SKM-1 treated with dmso at 0.1 percent for 144 hours (cell line): Measurements from ENCODE around the gene MROH9.

Experiments
- DNase-seq: peaks from one replicate; lab custom pipeline; 2025; ENCODE audit not compliant: unreplicated experiment; lab: John Stamatoyannopoulos, UW

The MROH9 gene

DNA sequence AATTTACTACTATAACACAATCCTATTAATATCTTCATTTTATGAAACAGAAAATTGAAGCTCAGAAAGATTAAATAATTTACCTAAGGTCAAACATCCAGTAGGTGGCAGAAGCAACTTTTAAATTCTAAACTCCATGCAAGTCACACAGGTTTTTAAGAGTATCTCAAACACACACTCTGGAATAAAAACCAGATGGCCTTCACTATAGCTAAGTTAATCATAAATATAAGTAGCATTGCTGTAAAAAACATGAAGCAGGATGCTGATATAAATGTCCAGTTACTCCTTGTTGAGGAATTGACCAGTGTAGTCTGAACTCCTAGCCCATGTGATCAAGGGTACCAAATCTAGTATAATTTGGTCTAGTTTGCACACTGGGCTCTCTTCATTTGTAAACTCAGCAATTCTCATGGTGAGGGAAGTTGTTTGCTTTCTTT, 146.0 kb downstream of the MROH9 start:
- no peak for DNase-seq

DNA sequence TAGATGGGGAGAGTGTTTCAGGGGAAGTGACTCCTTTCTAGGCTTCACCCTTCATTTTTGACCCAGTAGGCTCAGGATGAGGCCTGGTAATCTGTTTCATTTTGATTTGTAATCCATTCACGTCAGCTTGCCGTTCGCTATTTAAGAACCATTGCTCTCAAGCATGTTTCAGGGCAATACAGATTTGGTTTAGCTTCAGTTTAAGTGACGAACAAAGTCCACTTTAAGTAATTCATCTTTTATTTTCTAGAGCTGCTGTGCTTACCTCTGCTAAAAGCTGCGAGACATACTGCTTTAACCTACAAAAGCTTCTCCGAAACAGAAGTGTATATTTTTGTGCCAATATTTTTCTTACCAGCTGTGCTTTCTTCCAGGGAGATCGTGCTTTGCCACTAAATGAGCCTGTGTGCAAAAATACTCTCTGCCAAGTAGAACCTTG, 146.4 kb downstream of the MROH9 start:
- DNase-seq = no peak

DNA sequence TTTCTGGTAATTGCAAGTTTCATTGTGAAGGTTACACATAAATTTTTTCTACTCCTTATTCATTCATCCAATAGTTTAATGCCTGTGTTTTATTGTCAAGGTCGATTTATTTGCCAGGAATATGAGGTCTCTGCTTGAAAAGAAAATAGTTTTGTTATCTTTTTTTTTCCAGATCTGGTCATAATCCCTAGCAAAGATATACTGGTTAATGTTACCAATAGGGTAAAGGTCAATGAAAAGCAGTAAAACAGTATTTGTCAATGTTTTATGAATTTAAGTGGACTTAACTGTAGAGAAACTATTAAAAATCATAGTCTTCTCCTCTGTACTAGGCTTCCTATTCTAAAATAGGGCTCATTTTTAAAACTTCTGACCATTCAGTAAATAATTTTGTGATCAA, 147.3 kb downstream of the MROH9 start:
- DNase-seq = no peak

DNA sequence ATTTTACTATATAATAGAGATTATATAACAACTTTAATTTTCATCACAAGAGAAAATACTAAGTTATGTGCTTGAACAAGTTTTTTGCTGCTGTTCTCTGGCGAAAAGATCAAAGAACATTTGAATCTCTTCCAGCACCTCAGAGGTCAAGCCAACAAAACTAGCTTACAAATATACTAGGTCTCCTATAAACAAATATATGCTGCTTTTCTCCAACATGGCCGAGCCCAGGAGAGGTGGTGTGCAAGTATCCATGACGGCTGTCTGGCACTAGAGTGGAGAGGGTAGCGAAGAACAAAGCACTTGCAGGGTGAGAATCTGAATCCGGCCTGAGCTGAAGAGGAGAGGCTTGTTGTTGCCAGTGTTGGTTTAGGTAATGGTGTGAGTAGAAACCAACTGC, 147.9 kb downstream of the MROH9 start:
- no peak for DNase-seq

DNA sequence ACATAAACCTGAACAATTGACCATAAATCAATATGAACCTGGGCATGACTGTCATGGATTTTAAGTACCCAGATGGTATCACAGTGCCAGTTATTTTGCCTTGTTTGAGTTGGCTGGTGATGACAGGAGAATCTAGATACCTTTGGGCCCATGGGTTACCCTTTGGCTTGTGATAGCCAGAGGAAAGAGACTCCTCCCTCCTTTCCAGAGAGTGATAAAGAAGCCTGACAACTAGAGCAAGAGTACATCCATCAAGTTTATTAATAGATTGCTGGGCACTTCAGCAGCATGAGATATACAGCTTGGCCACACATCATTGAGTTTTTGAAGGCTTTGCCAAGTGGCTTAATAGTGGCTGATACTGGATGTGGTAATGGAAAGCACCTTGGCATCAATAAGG, 148.8 kb downstream of the MROH9 start:
- no peak for DNase-seq

DNA sequence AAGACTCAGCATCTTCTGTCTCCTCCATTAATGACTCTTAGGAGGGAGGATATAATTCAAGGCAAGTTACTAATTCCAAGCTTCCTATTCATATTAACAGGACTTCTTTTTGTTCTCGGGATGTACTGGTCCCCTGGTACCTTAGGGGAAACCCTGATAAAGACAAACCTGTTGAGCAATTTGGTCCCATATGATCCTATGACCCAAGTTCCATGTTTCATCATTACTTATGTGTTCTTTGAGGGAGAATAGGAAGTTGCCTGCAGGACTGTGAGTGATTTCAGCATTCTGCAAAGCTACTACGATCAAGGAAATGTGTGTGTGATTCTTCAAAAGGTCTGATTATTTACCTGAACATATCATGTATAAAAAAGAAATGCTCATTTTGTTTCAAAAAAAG, 149.5 kb downstream of the MROH9 start:
- no peak for DNase-seq

DNA sequence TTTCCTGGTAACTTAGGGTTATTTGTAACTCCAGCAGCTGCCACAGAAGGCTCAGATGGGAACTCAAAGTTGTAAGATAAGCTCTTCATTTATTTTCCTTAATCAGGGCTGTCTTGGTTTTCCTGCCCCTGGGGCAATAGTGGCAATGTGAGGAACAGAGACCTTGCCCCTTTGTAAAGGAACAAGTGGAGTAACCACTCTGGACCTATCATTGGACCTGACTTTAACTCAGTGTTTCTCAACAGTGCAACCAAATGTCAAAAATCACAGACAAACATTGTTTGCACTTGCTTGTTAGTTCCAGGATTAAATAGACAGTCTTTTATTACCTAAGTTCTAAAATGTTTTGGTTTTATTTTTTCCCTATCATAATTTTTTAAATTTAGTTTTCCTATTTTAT, 152.6 kb downstream of the MROH9 start:
- no peak for DNase-seq

DNA sequence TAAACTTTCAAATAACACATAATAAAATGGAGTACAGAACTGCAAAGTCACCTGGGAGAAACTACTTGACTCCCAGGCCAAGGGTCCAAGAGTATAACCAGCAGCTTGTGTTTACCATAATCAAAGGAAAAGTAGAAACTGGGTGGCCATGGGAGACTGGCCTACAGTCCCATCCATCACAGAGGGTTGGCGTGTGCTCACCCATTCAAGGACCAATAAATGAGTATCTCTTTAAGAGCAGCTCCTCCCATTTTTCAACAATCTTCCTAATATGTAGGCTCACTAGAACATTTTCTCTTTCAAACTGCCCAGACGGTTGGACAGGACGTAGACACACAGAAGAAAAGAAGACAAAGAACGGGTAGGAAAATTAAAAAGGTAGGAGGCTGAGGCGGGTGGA, 155.3 kb downstream of the MROH9 start, which contains the start of gene FMO3:
Gene FMO3 (plus strand): TSS at position 302 of the 400 bp plus-strand sequence. CDS start 1,754 bp downstream, outside the sequence.
- no peak for DNase-seq

DNA sequence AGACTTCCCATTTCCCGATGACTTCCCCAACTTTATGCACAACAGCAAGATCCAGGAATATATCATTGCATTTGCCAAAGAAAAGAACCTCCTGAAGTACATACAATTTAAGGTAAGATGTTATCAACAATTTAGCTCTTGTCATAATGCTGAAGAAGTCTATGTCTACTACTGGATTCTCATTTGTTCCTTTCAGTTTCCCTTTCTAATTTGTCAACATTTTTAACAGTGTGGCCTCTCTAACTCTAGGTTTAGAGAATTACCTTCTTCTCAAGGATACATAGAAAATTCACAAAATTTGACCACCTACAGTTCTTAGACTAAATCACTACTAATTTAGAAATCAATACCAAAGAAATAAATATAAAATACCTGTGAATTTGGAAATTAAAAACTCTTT, 168.5 kb downstream of the MROH9 start:
- DNase-seq = no peak

DNA sequence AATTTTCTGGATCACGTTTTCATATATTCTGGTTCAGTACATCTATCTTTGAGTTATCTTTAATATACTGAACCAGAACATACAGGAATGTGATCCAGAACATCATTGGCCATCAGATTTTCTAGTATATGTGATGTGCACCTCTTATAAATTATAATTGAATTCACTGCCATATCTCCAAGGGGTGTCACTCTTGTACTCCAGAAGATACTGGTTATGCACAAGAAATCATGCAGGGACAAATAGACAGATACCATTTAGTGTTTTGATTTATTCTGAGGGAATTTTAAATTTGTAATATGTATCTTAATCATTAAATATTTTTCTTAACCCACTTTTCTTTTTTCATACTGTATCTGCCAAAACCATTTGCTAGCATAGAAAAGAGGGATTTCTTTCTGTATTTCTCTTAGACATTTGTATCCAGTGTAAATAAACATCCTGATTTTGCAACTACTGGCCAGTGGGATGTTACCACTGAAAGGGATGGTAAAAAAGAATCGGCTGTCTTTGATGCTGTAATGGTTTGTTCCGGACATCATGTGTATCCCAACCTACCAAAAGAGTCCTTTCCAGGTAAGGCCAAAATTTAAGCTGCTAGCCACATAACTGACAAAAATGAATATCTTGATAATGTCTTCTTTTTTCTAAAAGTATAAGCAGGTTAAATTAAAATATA, 172.1 kb downstream of the MROH9 start:
- no peak for DNase-seq

DNA sequence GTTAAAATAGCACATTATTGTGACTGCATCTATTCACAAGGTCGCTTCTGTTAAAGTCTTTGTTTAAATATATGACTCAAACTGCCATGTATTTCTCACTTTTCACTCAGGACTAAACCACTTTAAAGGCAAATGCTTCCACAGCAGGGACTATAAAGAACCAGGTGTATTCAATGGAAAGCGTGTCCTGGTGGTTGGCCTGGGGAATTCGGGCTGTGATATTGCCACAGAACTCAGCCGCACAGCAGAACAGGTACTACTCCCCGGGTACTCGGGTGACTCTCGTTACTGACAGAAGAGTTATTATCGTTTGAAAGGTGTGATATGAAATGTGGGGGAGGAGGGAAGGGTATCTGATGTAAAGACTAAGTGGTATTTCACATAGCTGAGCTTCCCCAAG, 172.6 kb downstream of the MROH9 start:
- DNase-seq = no peak

DNA sequence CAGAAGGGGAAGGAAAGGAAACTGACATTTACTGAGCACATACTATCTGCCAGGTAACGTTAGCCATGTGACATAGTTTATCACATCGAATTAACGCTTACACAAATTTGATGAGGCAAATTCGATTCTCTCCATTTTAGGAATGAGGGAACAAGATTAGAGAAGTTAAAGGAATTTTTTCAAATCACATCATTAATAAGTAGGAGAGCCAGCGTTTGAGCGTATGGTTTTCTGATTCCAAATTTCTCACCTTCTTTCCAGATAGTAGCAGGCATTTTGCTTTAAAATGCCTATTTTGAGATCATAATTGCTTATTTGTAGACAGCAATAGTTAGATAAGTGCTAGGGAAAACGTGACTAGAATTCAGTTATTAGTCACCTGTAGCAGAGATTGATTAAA, 174.6 kb downstream of the MROH9 start:
- no peak for DNase-seq

DNA sequence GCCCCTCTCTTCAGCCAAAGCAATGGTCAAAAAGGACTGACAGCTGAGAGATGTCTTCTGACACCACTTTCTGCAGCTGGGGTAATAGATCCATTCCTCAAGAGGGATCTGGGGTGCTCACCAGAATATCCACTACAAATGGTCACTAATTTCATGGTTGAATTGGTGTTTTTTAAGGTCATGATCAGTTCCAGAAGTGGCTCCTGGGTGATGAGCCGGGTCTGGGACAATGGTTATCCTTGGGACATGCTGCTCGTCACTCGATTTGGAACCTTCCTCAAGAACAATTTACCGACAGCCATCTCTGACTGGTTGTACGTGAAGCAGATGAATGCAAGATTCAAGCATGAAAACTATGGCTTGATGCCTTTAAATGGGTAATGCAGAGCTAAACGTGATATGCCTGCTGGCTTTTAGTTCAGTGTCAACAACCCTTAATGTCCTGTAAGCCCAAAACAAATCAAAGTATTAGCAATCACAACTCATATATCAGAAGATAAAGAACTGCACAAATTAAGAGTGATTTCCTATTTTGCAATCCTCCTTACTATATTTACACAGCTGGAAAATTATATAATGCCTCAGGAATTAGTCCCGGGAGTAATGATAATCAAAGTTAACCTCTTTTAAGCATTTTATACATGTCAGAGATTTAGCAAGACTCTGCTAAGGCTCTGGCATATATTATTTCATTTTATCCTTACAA, 175.4 kb downstream of the MROH9 start:
- DNase-seq = no peak

DNA sequence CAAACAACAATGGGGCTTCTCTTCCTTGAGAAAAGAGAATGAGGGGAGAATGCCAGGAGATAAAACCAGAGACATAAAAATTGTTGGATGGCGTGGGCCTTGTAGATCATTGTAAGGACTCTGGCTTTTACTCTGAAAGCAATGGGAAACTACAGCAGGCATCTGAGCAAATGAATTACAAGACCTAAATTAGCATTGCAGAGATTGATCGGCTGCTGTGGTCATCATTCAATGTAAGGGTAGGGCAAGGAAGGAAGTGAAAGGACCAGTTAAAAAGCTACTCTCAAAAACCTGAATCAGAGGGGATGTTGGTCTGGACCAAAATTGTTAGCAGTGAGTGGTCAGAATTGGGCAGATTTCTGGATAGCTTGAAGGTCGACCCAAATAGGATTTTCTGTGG, 176.8 kb downstream of the MROH9 start:
- no peak for DNase-seq

DNA sequence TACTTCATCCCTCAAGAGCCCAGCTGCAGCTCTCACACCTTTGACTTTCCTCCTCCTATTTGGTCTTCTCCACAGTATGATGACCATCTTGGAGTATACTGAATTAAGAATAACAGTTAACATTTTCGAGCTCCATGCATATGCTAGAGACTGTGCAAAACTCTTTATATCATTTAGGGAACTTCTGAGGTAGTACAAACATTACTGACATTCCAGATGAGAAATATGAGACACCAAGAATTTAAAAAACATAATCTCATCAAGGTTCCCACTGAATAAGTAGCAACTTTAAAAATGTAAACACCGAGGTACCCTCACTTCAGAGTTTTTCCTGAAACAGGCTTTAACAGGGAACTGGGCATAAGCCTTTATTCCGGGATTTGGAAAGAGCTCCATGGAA, 178.0 kb downstream of the MROH9 start:
- DNase-seq = no peak
